ES-I3 (cell line): ENCODE measurements around the gene TMEM170B.
"Not testable (repeated sequence)": the region's sequence is repeated elsewhere in the genome, so short reads cannot be mapped to it uniquely, and the experiment has no call there.

Experiments
- H3K36me3 ChIP-seq: 2 replicates; pipeline ENCODE4 v1.6.1; 2013; ENCODE audit warnings: mild to moderate bottlenecking, low read length, control low read depth, moderate library complexity; ENCODE audit not compliant: insufficient read depth
- H3K4me1 ChIP-seq: 2 replicates; pipeline ENCODE4 v1.6.1; 2013; ENCODE audit warnings: mild to moderate bottlenecking, control low read depth, low read length; ENCODE audit not compliant: insufficient read depth
- H3K9ac ChIP-seq: 2 replicates; pipeline ENCODE4 v1.6.1; 2013; ENCODE audit warnings: low read depth, mild to moderate bottlenecking, low read length, moderate library complexity
- H3K9me3 ChIP-seq: 2 replicates; pipeline ENCODE4 v1.6.1; 2013; ENCODE audit warnings: mild to moderate bottlenecking, low read length, moderate library complexity; ENCODE audit not compliant: control insufficient read depth, insufficient read depth

The TMEM170B gene

DNA sequence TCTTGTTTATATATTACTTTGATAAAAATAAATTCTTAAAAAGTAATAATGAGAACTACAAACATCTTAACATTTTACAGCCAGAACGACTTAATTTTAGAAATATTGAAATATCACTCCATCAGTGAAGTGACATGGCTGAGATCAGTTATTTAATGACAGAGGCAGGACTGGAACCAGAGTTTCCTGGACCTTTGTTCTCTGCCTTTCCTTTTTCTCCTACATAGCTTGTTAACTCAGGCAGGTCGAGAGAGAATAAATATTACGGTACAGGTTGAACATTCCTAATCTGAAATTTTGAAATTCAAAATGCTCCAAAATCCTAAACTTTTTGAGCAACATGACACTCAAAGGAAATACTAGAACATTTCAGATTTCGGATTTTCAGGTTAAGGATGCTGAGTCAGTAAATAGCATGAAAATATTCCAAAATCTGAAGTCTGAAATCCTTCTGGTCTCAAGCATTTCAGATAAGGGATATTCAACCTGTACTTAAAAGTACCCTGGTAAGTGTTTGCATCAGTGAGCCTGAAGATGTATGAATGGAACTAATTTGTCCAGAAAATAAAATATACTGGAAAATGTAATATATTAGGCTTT, 6.5 kb downstream of the TMEM170B start:
- no peak overlapping the region for H3K9ac ChIP-seq
- no peaks in the 10 kb centered on the region for H3K36me3 ChIP-seq
- H3K4me1 ChIP-seq, result no peaks in the 10 kb centered on the region
- H3K9me3 ChIP-seq, result no peaks in the 10 kb centered on the region

DNA sequence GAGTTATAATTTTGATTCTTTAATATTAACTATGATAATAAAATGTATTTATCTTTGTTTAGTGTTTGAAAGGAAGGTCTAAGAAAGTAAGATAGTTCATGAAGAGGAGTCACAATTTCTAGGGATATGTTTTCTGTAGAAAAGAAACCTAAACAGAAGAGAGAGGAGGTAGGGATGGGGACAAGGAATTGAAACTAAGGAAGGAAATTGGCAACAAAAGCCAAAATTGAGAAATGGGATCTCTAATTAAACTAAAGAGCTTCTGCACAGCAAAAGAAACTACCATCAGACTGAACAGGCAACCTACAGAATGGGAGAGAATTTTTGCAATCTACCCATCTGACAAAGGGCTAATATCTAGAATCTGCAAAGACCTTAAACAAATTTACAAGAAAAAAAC, 10.3 kb downstream of the TMEM170B start:
- not testable (repeated sequence) for H3K36me3 ChIP-seq, H3K4me1 ChIP-seq, H3K9me3 ChIP-seq, H3K9ac ChIP-seq

DNA sequence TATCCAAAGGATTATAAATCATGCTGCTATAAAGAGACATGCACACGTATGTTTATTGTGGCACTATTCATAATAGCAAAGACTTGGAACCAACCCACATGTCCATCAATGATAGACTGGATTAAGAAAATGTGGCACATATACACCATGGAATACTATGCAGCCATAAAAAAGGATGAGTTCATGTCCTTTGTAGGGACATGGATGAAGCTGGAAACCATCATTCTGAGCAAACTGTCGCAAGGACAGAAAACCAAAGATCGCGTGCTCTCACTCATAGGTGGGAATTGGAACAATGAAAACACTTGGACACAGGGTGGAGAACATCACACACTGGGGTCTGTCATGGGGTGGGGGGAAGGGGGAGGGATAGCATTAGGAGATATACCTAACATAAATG, 11.0 kb downstream of the TMEM170B start:
- not testable (repeated sequence) for H3K9me3 ChIP-seq, H3K9ac ChIP-seq, H3K4me1 ChIP-seq, H3K36me3 ChIP-seq

DNA sequence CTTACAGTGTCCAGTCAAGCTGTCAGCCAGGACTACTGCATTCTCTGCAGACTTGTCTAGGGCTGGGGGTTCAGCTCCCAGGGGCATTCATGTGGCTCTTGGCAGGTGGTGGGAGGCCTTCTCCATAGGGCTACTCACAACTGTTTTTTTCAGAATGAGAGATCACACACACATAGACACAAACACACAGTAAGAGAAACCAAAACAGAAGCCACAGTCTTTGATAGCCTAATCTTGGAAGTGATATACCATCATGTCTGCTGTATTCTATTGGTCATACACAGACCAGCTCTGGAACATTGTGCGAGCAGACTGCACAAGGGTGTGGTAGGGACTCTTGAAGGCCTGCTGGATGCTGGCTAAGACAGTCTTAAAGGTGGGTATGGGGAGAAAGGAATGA, 13.5 kb downstream of the TMEM170B start:
- H3K9ac ChIP-seq, result no peak overlapping the region
- H3K9me3 ChIP-seq, result no peaks in the 10 kb centered on the region
- peaks cover 6% of the 10 kb centered on the region; the same call in 1 of the 2 replicates for H3K4me1 ChIP-seq
- no peaks in the 10 kb centered on the region for H3K36me3 ChIP-seq

DNA sequence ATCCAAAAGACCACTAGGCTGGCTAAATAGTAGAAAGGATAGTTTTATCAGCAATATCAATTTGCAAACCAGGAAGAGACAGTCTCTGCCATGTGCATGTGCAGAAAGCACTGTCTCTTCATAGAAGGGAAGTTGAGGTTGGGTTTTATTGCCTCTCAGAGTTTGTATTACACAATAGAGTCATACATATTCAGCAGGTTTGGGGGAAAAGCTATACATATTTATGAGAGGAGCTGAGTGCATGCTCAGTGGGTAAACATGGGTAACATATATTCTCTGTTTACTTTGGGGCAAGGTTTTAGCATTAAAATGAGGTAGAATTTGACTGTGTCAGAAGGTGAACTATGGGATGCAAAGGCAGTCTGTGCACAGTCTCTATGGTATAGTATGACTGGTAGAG, 14.9 kb downstream of the TMEM170B start:
- H3K36me3 ChIP-seq, result no peaks in the 10 kb centered on the region
- no peaks in the 10 kb centered on the region for H3K9me3 ChIP-seq
- H3K4me1 ChIP-seq, result peaks cover 12% of the 10 kb centered on the region; the same call in 1 of the 2 replicates
- no peak overlapping the region for H3K9ac ChIP-seq

DNA sequence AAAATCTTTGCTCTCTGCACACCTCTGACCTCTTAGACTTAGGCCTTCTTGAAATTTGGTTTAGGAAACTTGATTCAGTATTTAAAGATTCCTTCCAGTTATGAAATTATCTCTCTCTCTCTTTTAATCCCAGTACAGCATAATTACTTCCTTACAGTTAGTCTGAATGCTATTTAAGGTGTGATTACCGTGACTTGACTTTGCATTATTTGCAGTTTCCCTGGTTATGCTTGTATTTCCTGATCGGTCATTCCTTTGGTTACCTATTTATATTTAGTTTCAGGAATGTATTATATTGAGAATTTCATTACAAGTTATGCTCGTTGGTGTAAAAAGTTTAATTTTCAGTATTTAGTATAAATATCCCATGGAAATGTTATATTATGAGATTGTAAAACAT, 16.3 kb downstream of the TMEM170B start:
- no peaks in the 10 kb centered on the region for H3K9me3 ChIP-seq
- H3K9ac ChIP-seq, result no peak overlapping the region

DNA sequence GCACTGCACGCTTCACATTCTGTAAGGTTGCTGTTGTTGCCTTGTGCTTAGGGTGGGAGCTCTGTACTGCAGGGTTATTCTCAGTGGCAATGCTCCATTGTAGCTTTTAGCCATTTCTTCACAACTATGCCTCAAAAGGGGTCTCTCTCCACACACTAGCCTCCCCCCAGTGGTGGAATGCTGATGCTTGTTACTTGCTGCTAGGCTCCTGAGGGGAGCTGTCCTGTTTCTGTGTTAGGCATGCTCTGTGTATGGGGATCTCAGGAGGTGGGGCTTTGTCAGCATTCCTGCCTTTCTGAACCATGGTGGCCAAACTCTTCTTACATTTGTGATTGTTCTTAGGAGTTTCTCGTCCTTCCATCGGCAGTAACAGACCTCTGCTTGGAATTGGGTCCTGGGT, 18.8 kb downstream of the TMEM170B start:
- H3K36me3 ChIP-seq, result no peaks in the 10 kb centered on the region
- H3K9me3 ChIP-seq, result no peaks in the 10 kb centered on the region
- no peak overlapping the region for H3K9ac ChIP-seq
- H3K4me1 ChIP-seq, result peaks cover 12% of the 10 kb centered on the region; the same call in 1 of the 2 replicates

More for the DNA sequence above, 16.3 kb downstream of the TMEM170B start:
- peaks cover 12% of the 10 kb centered on the region; the same call in 1 of the 2 replicates for H3K4me1 ChIP-seq
- H3K36me3 ChIP-seq, result no peaks in the 10 kb centered on the region

DNA sequence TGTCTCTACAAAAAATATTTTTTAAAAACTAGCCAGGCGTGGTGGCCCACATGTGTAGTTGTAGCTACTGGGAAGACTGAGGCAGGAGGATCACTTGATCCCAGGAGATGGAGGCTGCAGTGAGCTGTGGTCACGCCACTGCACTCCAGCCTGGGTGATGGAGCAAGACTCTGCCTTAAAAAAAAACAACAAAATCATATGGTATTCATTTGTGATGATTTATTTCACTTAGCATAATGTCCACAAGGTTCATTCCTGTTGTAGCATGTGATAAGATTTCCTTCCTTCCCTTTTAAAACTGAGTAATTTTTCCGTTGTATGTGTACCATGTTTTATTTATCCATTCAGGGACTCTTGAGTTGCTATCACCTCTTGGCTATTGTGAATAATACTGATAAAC, 26.2 kb downstream of the TMEM170B start:
- Histone ChIP-seq H3K36me3 (no peaks in the 10 kb centered on the region), H3K4me1 (no peaks in the 10 kb centered on the region), H3K9me3 (no peaks in the 10 kb centered on the region), H3K9ac (no peak overlapping the region)

DNA sequence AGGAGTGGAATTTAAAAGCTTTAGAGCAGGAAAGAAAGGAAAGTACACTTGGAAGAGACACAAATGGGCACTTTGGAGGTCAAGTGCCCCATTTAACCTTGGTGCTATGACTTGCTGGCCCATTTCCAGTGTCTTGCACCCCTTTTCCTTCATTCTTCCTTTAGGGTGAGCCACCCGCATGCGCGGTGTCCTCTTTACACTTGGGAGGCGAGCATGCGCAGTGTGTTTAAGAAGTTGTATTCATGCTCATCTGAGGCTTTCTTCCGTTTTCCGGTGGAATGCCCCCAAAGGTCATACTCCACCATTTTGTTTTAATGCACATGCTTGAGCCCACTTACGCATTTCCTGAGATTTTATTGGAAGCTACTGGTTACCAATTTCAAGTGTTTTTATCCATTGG, 29.1 kb downstream of the TMEM170B start:
- no peaks in the 10 kb centered on the region for H3K4me1 ChIP-seq
- H3K36me3 ChIP-seq, result no peaks in the 10 kb centered on the region
- no peaks in the 10 kb centered on the region for H3K9me3 ChIP-seq
- no peak overlapping the region for H3K9ac ChIP-seq

DNA sequence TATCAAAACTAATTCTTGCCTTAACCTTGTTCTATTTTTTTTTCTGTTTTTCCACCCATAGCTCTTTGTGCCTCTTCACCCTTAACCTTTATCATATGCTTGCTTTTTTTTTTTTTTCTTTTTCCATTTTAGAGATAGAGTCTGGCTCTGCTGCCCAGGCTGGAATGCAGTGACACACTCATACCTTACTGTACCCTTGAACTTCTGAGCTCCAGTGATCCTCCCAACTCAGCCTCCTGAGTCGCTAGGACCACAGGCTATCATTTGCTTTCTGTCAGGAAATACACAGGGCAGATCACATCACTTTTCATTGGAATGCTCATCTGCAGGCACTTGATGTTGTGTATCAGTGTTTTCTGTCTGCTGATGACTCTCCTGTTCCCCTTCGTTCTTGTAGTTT, 33.5 kb downstream of the TMEM170B start:
- H3K4me1 ChIP-seq, result no peaks in the 10 kb centered on the region
- H3K9me3 ChIP-seq, result no peaks in the 10 kb centered on the region
- no peaks in the 10 kb centered on the region for H3K36me3 ChIP-seq
- H3K9ac ChIP-seq, result no peak overlapping the region

DNA sequence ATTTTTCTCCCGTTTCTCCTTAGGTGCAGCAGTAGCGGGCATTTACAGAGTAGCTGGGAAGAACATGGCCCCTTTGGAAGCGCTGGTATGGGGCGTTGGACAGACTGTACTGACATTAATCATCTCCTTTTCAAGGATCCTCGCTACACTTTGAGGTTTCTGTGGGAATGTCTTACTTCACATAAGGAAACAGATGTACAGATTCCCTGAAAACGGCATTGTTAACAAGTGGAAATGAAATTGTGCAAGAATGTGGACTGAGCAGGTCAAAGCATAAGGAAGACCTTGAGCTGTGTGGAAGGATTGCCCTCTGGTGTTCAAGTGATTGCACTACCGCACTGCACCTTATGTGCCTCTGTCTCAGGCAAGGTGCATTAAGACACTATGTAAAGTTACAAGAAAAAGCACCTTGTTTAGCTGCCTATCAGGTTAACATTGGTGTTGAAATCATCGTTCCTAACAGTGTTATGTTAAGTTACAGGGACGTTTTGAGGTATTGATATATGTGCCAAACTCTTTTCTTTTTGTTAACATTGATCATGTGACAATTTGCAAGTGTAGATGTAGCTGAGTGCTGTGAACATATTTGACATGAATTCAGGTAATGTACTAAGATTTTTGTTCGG, 38.0 kb downstream of the TMEM170B start:
- H3K36me3 ChIP-seq, result no peaks in the 10 kb centered on the region
- H3K9ac ChIP-seq, result no peak overlapping the region
- no peaks in the 10 kb centered on the region for H3K4me1 ChIP-seq
- H3K9me3 ChIP-seq, result no peaks in the 10 kb centered on the region

DNA sequence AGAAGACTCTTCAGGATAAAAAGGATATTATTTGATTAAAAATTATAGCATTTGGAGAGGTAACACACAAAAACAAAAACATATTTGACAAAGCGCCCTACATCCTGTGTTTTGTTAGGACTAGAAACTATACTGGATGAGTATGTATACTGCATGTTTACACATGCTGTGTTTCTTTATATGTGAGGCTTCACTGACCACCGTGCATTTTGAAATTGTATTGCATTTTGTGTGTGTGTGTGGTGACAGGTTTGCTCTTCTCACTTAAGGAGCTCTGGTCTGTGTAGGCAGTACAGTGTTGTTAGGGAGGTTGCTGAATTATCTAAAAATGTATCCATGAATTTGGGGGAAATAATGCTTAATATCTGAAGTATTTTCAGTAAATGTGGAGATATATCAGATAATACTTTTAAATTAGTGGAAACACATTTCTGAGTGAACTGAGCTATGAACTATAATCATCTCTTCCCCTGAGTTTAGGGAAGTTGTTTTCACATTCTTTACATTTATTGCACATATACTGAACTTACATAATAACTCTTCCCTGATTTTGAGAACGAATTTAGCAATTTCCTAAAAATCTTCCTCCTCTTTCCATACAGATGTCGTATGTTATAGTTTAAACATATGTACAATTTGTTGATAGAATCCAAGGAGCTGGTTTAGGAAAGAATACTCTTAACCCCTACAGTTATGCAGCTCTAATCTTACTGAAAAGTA, 43.3 kb downstream of the TMEM170B start:
- Histone ChIP-seq H3K36me3 (no peaks in the 10 kb centered on the region), H3K9ac (no peak overlapping the region), H3K4me1 (peaks cover 4% of the 10 kb centered on the region; the same call in 1 of the 2 replicates), H3K9me3 (no peaks in the 10 kb centered on the region)

DNA sequence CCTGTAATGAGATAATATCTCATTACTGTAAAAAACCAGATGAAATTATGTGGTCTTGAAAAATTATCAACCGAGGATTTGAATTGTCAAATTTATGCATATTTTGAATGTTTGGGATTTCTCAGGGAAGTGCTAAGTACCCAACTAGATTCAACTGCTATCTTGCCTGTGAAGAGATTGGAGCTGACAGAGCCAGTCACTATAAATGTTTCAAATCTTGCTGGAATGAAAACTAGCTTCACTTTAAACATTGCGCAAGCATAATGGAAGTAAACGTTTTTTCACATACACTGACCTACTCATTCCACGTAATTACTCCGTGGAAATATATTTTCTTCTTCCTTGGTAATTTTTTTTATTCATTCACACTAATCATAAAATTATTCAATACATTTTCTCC, 46.7 kb downstream of the TMEM170B start:
- no peaks in the 10 kb centered on the region for H3K36me3 ChIP-seq
- no peak overlapping the region for H3K9ac ChIP-seq
- H3K4me1 ChIP-seq, result peaks cover 14% of the 10 kb centered on the region
- no peaks in the 10 kb centered on the region for H3K9me3 ChIP-seq

DNA sequence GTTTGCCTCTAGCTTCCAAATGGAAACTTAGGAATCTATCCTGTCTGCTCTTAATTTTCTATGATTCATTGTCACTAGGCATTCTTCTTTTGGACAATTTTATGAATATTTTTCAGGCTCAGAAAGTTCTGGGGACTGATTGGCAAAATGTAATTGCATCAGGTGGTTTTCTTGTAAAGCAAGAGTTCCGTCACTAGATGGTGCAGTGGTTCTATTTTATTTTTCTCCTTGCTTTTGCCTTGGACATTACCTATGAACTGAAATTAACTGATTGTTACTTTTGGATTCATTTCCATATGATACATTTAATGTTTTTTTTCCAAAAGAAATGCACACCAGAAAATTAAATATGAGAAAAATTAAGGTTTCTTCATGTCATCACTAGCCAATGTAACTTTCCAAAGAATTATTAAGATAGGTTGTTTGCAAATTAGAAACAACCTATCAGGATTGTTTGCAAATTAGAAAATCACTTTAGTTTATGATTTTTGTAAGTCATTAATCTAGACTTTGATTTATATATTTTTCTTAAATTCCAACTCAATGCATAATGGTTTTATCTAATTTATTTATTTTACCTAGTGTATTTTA, 48.0 kb downstream of the TMEM170B start:
- peaks cover 1% of the 10 kb centered on the region for H3K9me3 ChIP-seq
- peaks cover 14% of the 10 kb centered on the region for H3K4me1 ChIP-seq
- no peak overlapping the region for H3K9ac ChIP-seq
- no peaks in the 10 kb centered on the region for H3K36me3 ChIP-seq

DNA sequence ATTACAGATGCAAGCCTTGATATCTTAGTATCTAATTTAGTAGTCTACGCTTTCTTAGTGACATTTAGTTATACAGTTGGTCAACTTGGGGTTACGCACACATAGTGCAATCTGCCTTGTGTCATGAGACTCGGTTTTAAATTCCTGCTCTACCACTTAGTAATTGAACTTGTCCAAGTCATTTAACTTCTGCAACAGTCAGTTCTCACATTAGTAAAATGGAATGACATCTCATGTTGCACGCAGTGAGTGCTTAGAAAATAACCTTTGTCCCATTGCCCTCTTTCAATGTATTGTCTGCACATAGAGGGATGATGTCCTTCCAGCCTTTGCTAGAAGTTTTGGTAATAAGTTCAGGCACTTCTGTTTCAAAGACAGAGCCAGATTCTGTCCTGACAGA, 48.6 kb downstream of the TMEM170B start:
- Histone ChIP-seq H3K4me1 (peaks cover 14% of the 10 kb centered on the region), H3K9me3 (peaks cover 3% of the 10 kb centered on the region), H3K9ac (no peak overlapping the region; the same call in 1 of the 2 replicates), H3K36me3 (no peaks in the 10 kb centered on the region)
